ENCODE data around the gene MUC3A.

Gene MUC3A

DNA sequence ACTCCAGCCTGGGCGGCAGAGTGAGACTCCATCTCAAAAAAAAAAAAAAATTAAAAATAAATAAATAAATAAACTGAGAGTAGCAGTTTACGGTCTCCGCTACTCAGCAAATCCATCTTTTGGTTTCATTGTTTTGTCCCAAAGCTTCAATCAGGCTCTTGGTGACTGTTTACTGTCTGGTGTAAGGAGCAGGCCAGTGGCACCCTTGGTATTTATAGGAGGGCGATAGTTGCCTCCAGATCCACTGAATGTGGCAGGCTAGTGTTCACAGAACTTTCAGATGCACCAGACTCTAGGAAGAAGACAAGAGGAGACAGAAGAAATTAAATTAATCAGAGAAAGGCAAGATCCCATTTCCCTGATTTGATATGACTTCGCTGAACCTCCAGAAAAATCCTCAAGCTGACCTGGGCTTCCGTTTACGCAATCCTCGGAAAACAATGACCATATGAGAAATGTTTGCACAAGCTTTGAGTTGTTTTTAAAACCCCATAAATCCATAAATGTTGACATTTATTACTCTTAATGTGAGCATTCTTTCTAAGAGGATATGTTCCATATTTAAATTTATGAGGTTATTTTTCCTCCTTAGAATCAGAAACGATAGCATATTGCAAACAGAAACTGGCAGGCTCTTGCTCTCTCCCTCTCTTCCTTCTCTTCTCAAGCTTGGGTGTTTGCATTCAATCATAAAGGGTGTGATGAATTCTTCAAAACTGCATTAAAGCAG, 7.1 kb upstream of the MUC3A start:
- Histone ChIP-seq H4K20me1 (no peaks in the 10 kb centered on the region), H3K4me2 (no peak overlapping the region), H3K9ac (no peak overlapping the region), H3K27ac (no peak overlapping the region), H3K36me3 (no peaks in the 10 kb centered on the region), H3K27me3 (no peaks in the 10 kb centered on the region), H3K9me3 (replicated peaks in 1 of 11) (peaks cover 3 to 31% (median 17%) of the 10 kb centered on the region in 11 experiments; a peak in 15 of 22 replicates), H3K4me1 (peaks cover 8 to 21% (median 15%) of the 10 kb centered on the region in 10 experiments), H3K4me3 (no peak overlapping the region)
- peak in 1 of 11 experiments; percentile 48; a peak in 1 of 22 replicates for TF ChIP-seq Cebpa-rat (IDR thresholded peaks at IDR 0.05)

DNA sequence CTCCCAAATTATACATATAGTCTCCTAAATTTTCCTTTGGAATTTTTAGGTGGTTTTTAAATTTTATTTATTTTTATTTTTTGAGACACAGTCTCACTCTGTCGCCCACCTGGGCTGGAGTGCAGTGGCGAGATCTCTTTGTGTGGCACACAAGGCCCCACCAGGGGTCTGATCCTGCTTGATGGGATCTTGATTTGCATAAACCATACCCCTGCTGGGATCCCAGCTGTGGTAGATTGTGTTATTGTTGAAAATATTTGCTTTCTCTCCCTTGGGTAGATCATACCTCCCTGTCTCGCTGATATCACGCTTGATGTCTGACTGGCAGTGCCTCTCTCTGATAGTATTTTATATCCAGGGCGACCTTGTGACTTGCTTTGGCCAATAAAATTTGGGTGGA, 5.6 kb upstream of the MUC3A start:
- no peak for TF ChIP-seq Cebpa-rat (IDR thresholded peaks at IDR 0.05)
- peak overlapping the region in 3 of 11 experiments; percentile 23 to 30 (median 23); a peak in 5 of 22 replicates for H3K4me2 ChIP-seq
- H3K4me1 ChIP-seq = peaks cover 14 to 32% (median 25%) of the 10 kb centered on the region in 10 experiments
- H3K36me3 ChIP-seq = no peaks in the 10 kb centered on the region
- peaks cover 3 to 31% (median 15%) of the 10 kb centered on the region in 11 experiments; a peak in 15 of 22 replicates for H3K9me3 ChIP-seq (replicated peaks in 1 of 11)
- no peak overlapping the region for H3K9ac ChIP-seq
- no peaks in the 10 kb centered on the region for H3K27me3 ChIP-seq
- no peak overlapping the region for H3K27ac ChIP-seq
- no peaks in the 10 kb centered on the region for H4K20me1 ChIP-seq
- no peak overlapping the region for H3K4me3 ChIP-seq

DNA sequence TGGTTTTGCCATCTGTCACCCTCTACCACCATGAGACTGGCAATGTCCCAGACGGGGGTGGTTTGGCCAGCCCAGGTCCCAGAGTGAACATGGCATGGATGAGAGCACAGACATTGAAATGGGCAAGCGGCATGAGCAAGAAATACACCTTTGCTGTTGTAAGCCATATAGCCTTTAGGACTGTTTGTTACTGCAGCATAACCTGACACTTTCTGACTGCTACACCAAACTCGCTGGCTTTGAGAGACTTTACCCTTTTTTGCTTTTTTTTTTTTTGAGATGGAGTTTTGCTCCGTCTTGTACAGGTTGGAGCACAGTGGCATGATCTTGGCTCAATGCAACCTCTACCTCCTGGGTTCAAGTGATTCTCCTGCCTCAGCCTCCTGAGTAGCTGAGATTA, 5.2 kb upstream of the MUC3A start:
- no peak overlapping the region for H3K9ac ChIP-seq
- H3K9me3 ChIP-seq (replicated peaks in 1 of 11) = peaks cover 3 to 27% (median 13%) of the 10 kb centered on the region in 11 experiments; a peak in 15 of 22 replicates
- peaks cover 14 to 35% (median 26%) of the 10 kb centered on the region in 10 experiments for H3K4me1 ChIP-seq
- no peak for TF ChIP-seq Cebpa-rat (IDR thresholded peaks at IDR 0.05)
- no peaks in the 10 kb centered on the region for H4K20me1 ChIP-seq
- no peaks in the 10 kb centered on the region for H3K36me3 ChIP-seq
- no peak overlapping the region for H3K27ac ChIP-seq
- no peak overlapping the region for H3K4me3 ChIP-seq
- H3K4me2 ChIP-seq = peak overlapping the region in 3 of 11 experiments; percentile 23 to 30 (median 23); a peak in 5 of 22 replicates
- no peaks in the 10 kb centered on the region for H3K27me3 ChIP-seq

DNA sequence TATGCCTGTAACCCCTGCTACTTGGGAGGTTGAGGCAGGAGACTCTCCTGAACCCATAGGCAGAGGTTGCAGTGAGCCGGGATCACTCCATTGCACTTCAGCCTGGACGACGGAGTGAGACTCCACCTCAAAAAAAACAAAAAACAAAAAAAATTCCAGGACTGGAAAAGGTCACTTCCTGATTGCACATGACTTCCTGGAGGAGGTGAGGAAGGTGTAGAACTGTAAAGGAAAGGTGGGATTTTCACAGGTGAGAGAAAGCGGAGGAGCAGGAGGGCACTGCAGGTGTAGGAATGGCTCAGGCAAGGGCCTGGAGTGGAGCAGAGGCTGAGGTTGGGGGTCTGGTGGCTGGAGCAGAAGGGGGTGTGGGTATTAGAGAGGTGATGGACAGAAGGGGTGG, 3.2 kb upstream of the MUC3A start:
- no peak for TF ChIP-seq Cebpa-rat (IDR thresholded peaks at IDR 0.05)
- Histone ChIP-seq H3K36me3 (no peaks in the 10 kb centered on the region), H3K4me1 (peaks cover 14 to 50% (median 35%) of the 10 kb centered on the region in 10 experiments), H3K4me2 (peak overlapping the region in 10 of 11 experiments; percentile 55 to 82 (median 77); a peak in 14 of 22 replicates), H3K9me3 (replicated peaks in 1 of 11) (peaks cover 0 to 8% (median 5%) of the 10 kb centered on the region in 11 experiments; a peak in 2 of 22 replicates), H3K9ac (no peak overlapping the region), H3K27ac (no peak overlapping the region), H3K4me3 (no peak overlapping the region), H3K27me3 (no peaks in the 10 kb centered on the region), H4K20me1 (no peaks in the 10 kb centered on the region)

DNA sequence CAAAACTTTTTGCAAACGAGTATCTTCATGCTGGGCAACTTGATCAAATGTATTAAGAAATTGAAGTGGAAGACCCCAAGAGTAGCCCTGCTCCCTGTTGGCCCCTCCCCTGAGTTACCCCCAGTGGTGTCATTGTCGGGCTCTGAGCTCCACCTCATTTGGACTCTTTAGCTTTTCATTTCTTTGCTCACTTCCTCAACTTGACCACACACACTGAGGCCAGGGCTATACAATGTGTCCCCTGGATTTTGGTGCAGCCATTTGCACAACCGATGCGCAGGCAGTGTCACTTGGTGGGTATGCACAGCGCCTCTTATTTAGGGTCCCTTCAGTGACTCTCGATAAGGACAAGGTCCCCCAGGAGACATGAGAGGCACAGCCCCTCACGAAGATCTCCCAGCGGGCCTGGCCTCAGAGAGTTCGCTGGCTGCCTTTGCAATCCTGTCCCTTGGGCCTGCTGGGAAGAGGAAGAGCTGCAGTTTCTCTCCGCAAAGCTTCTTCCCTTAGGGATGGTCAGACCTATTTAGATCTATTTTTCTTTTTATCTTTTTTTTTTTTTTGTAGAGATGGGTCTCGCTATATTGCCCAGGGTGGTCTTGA, 2.5 kb upstream of the MUC3A start:
- H3K27ac ChIP-seq = peak overlapping the region in 6 of 11 experiments; percentile 6 to 47 (median 36); a peak in 5 of 22 replicates
- H3K9ac ChIP-seq = peak overlapping the region in 1 of 11 experiments; percentile 14; a peak in 2 of 22 replicates
- peak overlapping the region; percentile 55 to 82 (median 77) for H3K4me2 ChIP-seq
- no peaks in the 10 kb centered on the region for H3K27me3 ChIP-seq
- peaks cover 0 to 8% (median 5%) of the 10 kb centered on the region in 11 experiments; a peak in 2 of 22 replicates for H3K9me3 ChIP-seq (replicated peaks in 1 of 11)
- TF ChIP-seq Cebpa-rat (IDR thresholded peaks at IDR 0.05) = peak in 2 of 11 experiments; percentile 50 to 62; a peak in 2 of 22 replicates
- H4K20me1 ChIP-seq = no peaks in the 10 kb centered on the region
- no peak overlapping the region; a peak in 1 of 20 replicates for H3K4me3 ChIP-seq
- peaks cover 14 to 54% (median 35%) of the 10 kb centered on the region in 10 experiments for H3K4me1 ChIP-seq
- no peaks in the 10 kb centered on the region for H3K36me3 ChIP-seq

DNA sequence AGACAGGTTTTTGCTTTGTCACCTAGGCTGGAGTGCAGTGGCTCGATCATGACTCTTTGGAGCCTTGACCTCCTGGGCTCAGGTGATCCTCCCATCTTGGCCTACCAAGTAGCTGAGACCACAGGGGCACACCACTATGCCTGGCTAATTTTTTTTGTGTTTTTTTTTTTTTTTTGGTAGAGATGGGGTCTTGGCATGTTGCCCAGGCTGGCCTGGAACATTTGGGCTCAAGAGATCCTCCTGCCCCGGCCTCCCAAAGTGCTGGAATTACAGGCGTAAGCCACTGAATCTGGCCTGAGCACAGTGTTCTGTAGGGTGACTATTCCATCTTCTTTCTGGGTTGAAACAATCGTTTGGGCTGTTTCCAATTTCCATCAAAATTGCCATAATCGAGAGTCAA, 1.5 kb upstream of the MUC3A start:
- no peak for TF ChIP-seq Cebpa-rat (IDR thresholded peaks at IDR 0.05)
- no peaks in the 10 kb centered on the region for H3K27me3 ChIP-seq
- H3K36me3 ChIP-seq = no peaks in the 10 kb centered on the region
- peaks cover 0 to 8% (median 5%) of the 10 kb centered on the region in 11 experiments; a peak in 2 of 22 replicates for H3K9me3 ChIP-seq (replicated peaks in 1 of 11)
- H3K4me2 ChIP-seq = peak overlapping the region in 9 of 11 experiments; percentile 61 to 82 (median 77); a peak in 18 of 22 replicates
- H3K27ac ChIP-seq = peak overlapping the region in 4 of 11 experiments; percentile 32 to 47 (median 40); a peak in 4 of 22 replicates
- no peak overlapping the region; a peak in 2 of 22 replicates for H3K9ac ChIP-seq
- H3K4me3 ChIP-seq = no peak overlapping the region
- H3K4me1 ChIP-seq = peaks cover 14 to 54% (median 37%) of the 10 kb centered on the region in 10 experiments
- H4K20me1 ChIP-seq = no peaks in the 10 kb centered on the region

DNA sequence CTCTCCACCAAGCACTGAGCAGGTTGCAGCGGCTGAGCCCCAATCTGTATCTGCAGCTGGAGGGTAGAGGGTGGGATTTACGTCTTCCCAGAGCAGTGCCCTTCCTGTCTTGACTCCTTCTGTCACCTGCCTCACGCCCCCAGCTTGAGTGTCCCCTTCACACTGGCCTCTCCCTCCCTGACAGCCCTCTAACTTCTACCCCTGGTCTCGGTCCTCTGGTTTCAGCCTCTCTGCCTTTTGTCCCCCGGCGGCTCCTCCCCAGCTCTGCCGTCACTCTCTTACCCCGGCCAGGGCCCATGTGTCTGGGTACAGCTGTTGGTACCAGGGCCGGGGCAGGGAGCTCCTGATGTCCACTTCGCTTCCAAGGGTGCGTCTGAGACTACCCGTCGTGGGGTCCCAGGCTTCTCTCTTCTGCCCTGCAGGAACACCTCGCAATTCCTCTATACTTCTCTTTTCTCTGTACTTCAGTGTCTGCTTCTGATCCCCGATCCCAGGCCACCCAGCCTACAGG, 654 bp downstream of the MUC3A start:
- Histone ChIP-seq H3K4me3 (no peak overlapping the region), H4K20me1 (no peaks in the 10 kb centered on the region), H3K4me1 (peaks cover 14 to 48% (median 32%) of the 10 kb centered on the region in 10 experiments), H3K9ac (no peak overlapping the region), H3K27me3 (no peaks in the 10 kb centered on the region), H3K36me3 (no peaks in the 10 kb centered on the region), H3K4me2 (peak overlapping the region in 6 of 11 experiments; percentile 11 to 26 (median 19); a peak in 5 of 22 replicates), H3K27ac (no peak overlapping the region), H3K9me3 (replicated peaks in 1 of 11) (0 out of 22 replicates have a peak, but pooled peaks cover 0 to 4% (median 0%) of the 10 kb centered on the region in 11 experiments)
- TF ChIP-seq Cebpa-rat (IDR thresholded peaks at IDR 0.05) = no peak

DNA sequence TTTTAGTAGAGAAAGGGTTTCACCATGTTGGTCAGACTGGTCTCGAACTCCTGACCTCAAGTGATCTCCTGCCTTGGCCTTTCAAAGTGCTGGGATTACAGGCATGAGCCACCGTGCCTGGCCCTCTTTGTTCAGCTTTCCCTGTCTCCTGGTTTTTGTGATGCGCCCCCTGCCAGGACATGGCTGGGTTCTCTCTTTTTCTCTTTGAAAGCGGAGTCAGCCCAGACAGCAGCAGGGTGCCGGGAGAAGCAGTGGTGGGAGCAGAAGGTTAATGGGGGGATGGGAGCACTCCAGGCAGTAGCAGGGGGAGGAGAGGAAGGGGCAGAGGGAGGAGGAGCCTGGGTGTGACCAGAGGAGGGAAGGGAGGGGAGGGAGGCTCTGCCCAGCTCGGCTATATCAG, 1.8 kb downstream of the MUC3A start:
- H3K4me2 ChIP-seq = peak overlapping the region in 4 of 11 experiments; percentile 2 to 11 (median 10); a peak in 3 of 22 replicates
- H3K27me3 ChIP-seq = no peaks in the 10 kb centered on the region
- H3K4me1 ChIP-seq = peaks cover 14 to 45% (median 31%) of the 10 kb centered on the region in 10 experiments
- no peak for TF ChIP-seq Cebpa-rat (IDR thresholded peaks at IDR 0.05)
- H3K9ac ChIP-seq = no peak overlapping the region
- H3K36me3 ChIP-seq = no peaks in the 10 kb centered on the region
- peaks cover 0 to 4% (median 0%) of the 10 kb centered on the region in 11 experiments; a peak in 1 of 22 replicates for H3K9me3 ChIP-seq (replicated peaks in 1 of 11)
- H4K20me1 ChIP-seq = no peaks in the 10 kb centered on the region
- H3K4me3 ChIP-seq = no peak overlapping the region
- H3K27ac ChIP-seq = no peak overlapping the region
